ENCODE data around the gene COBL.

The COBL gene

DNA sequence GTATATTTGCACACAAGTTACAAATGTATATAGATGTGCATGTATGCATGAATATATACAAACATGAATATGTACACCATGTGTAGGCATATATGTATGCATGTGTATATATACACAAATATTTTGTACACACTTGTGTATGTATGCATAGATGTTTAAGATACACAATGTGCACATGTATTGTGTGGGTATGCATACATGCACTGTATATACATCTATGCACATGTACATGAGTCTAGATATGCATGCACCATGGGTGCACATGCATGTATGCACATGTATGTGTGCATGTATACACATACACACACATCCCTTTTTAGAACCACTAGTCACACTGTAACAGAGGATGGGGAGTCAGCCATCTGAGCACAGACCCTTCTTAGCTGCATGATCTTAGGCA lies 249.4 kb downstream of the COBL start:
- no peaks in the 10 kb centered on the region for H3K9me3 Mint-ChIP-seq
- H3K36me3 Mint-ChIP-seq, result no peaks in the 10 kb centered on the region
- no peak overlapping the region for H3K27ac Mint-ChIP-seq
- no peaks in the 10 kb centered on the region for H3K4me1 Mint-ChIP-seq
- H3K4me3 Mint-ChIP-seq, result no peak overlapping the region
- no peaks in the 10 kb centered on the region for H3K27me3 Mint-ChIP-seq

DNA sequence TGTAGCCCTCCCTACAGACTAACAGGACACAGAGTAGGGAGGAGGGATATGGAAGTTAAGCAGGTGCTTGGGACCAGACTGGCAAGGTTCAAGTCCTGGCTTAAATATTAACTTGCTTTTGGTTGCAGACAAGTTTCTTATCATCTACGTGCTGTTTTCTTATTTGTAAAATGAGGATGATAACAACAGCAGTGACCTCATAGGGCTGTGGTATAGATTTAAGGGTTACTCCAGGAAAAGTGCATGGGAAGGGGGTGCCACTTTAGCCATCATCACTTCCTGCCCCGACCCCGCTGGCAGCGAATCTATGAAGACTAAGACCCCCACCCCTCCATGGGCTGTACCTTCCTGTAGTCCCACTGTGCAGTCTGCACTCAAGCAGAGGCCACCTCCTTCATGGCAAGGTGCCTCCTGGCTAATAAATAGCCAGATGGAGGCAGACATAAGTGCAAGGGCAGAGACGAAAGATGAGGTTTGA lies 250.2 kb downstream of the COBL start:
- Mint-ChIP-seq H3K4me3 (no peak overlapping the region), H3K36me3 (no peaks in the 10 kb centered on the region), H3K9me3 (no peaks in the 10 kb centered on the region), H3K27me3 (no peaks in the 10 kb centered on the region), H3K27ac (no peak overlapping the region), H3K4me1 (no peaks in the 10 kb centered on the region)

DNA sequence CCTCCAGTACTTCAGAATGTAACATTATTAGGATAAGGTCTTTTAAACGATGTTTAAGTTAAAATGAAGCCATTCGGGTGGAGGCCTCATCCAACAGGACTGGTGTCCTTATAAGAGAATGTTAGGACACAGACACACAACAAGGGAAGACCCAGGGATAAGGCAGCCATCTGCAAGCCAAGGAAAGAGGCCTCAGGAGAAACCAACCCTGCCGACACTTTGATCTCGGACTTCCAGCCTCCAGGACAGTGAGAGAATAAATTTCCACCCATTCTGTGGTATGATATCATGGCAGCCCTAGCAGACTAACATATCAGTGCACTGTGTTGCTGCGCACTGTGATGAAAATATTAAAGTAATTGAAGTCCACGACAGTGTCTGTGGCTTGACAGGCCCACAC lies 250.8 kb downstream of the COBL start:
- Mint-ChIP-seq H3K9me3 (no peaks in the 10 kb centered on the region), H3K4me1 (no peaks in the 10 kb centered on the region), H3K4me3 (no peak overlapping the region), H3K27me3 (no peaks in the 10 kb centered on the region), H3K27ac (no peak overlapping the region), H3K36me3 (no peaks in the 10 kb centered on the region)

- no peaks in the 10 kb centered on the region for H3K9me3 Mint-ChIP-seq
- no peak overlapping the region for H3K27ac Mint-ChIP-seq
- H3K4me1 Mint-ChIP-seq, result no peaks in the 10 kb centered on the region
- no peaks in the 10 kb centered on the region for H3K27me3 Mint-ChIP-seq
- H3K36me3 Mint-ChIP-seq, result no peaks in the 10 kb centered on the region
- no peak overlapping the region for H3K4me3 Mint-ChIP-seq
These were observed 251.9 kb downstream of the COBL start for GRCh38 chr7:51064688-51065087.

DNA sequence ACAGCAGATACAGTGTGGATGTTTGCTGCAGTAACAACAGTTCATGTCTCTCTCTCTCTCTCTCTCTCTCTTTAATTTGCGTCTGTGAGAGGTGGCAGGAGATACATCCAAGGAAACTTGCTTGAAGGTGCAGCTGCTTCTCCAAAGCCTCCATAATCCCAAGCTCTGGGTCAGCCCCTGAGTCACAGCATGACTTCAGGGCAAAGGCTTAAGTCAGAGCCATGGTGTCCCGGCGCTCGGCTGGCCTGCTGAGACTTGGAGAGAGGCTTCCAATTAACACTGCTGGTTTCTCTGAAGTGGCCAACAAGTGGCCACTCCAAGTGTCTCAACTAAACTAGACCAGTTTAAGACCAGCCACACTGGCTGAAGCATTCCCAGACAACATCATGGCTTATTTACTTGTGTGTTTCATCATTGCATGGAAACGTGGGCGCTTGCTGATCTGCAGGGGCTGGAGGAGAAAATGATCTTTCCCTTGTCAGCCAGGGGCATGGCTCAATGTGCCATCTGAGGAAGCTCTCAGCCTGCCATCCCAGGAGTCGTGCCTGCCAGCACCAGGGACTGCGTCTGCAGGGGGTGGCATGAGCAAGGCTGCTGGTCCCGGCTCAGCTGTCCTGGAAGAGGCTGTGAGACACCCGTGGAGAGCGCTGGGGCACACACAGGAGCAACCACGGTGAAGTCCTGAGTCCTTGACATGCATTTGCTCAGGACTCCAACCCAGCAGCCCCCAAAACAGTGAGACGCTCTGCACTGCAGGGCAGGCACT lies 254.2 kb downstream of the COBL start:
- Mint-ChIP-seq H3K27me3 (no peaks in the 10 kb centered on the region), H3K4me3 (no peak overlapping the region), H3K4me1 (no peaks in the 10 kb centered on the region), H3K9me3 (no peaks in the 10 kb centered on the region), H3K36me3 (no peaks in the 10 kb centered on the region), H3K27ac (no peak overlapping the region)

GRCh38 chr7:51060536-51060935 lies 256.1 kb downstream of the COBL start:
- Mint-ChIP-seq H3K4me3 (no peak overlapping the region), H3K4me1 (no peaks in the 10 kb centered on the region), H3K9me3 (no peaks in the 10 kb centered on the region), H3K27ac (no peak overlapping the region), H3K27me3 (no peaks in the 10 kb centered on the region), H3K36me3 (no peaks in the 10 kb centered on the region)

- no peak overlapping the region for H3K4me3 Mint-ChIP-seq
- H3K27me3 Mint-ChIP-seq, result no peaks in the 10 kb centered on the region
- no peaks in the 10 kb centered on the region for H3K4me1 Mint-ChIP-seq
- H3K27ac Mint-ChIP-seq, result no peak overlapping the region
- no peaks in the 10 kb centered on the region for H3K9me3 Mint-ChIP-seq
- H3K36me3 Mint-ChIP-seq, result no peaks in the 10 kb centered on the region
These were observed 257.0 kb downstream of the COBL start for GRCh38 chr7:51059504-51060142.

DNA sequence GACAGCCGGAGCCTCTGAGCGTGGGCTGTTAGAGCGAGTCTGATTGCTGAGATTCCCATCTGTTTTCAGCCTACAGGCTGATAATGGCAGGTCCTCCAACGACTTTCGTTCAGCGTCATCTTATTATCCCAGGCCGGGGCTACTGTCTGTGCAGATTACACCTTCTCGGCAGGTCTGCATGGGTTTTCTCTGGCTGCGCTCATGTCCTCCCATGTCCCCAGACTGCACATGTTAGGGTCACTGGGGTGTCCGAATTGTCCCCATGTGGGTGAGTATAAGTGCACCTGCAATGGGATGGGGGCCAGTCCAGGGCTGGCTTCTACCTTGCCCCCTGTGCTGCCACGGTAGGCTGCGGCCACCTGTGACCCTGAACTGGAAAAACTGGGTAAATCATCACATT lies 257.8 kb downstream of the COBL start:
- Mint-ChIP-seq H3K27ac (no peak overlapping the region), H3K9me3 (no peaks in the 10 kb centered on the region), H3K4me1 (no peaks in the 10 kb centered on the region), H3K4me3 (no peak overlapping the region), H3K27me3 (no peaks in the 10 kb centered on the region), H3K36me3 (no peaks in the 10 kb centered on the region)

- no peak overlapping the region for H3K27ac Mint-ChIP-seq
- no peaks in the 10 kb centered on the region for H3K27me3 Mint-ChIP-seq
- no peaks in the 10 kb centered on the region for H3K36me3 Mint-ChIP-seq
- H3K9me3 Mint-ChIP-seq, result no peaks in the 10 kb centered on the region
- no peaks in the 10 kb centered on the region for H3K4me1 Mint-ChIP-seq
- H3K4me3 Mint-ChIP-seq, result no peak overlapping the region
These were observed 261.4 kb downstream of the COBL start for GRCh38 chr7:51055039-51055840.

DNA sequence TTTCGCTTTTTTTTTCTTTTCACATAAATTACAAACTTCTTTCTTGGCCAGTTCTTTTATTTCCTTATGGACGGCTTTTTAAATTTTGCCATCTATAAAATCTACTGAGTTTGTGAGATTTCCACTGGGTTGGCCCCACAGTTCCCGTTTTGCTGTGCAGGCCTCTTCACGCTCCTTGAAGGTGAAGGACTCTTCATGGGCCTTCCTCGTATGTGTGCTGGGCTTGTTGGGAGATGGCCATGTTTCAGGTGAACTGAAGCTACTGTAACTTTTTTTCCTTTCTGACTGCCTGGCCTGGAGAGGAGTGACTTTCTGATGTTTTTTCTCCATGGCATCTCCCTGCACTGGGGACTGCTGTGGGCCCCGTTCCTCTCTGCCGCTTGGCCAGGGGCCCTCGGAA lies 262.4 kb downstream of the COBL start:
- H3K27me3 Mint-ChIP-seq, result peaks cover 2% of the 10 kb centered on the region
- no peaks in the 10 kb centered on the region for H3K4me1 Mint-ChIP-seq
- H3K4me3 Mint-ChIP-seq, result no peak overlapping the region
- no peak overlapping the region for H3K27ac Mint-ChIP-seq
- H3K9me3 Mint-ChIP-seq, result no peaks in the 10 kb centered on the region
- H3K36me3 Mint-ChIP-seq, result no peaks in the 10 kb centered on the region

GRCh38 chr7:51053160-51053925 lies 263.3 kb downstream of the COBL start:
- H3K4me1 Mint-ChIP-seq, result no peaks in the 10 kb centered on the region
- no peaks in the 10 kb centered on the region for H3K9me3 Mint-ChIP-seq
- H3K36me3 Mint-ChIP-seq, result no peaks in the 10 kb centered on the region
- H3K27me3 Mint-ChIP-seq, result peaks cover 4% of the 10 kb centered on the region
- H3K4me3 Mint-ChIP-seq, result no peak overlapping the region
- no peak overlapping the region for H3K27ac Mint-ChIP-seq

GRCh38 chr7:51046482-51046881 lies 270.1 kb downstream of the COBL start:
- Mint-ChIP-seq H3K9me3 (no peaks in the 10 kb centered on the region), H3K4me1 (no peaks in the 10 kb centered on the region), H3K27ac (no peak overlapping the region), H3K36me3 (no peaks in the 10 kb centered on the region), H3K4me3 (no peak overlapping the region), H3K27me3 (peaks cover 4% of the 10 kb centered on the region)

GRCh38 chr7:51046103-51046466 lies 270.5 kb downstream of the COBL start:
- no peaks in the 10 kb centered on the region for H3K36me3 Mint-ChIP-seq
- H3K27ac Mint-ChIP-seq, result no peak overlapping the region

DNA sequence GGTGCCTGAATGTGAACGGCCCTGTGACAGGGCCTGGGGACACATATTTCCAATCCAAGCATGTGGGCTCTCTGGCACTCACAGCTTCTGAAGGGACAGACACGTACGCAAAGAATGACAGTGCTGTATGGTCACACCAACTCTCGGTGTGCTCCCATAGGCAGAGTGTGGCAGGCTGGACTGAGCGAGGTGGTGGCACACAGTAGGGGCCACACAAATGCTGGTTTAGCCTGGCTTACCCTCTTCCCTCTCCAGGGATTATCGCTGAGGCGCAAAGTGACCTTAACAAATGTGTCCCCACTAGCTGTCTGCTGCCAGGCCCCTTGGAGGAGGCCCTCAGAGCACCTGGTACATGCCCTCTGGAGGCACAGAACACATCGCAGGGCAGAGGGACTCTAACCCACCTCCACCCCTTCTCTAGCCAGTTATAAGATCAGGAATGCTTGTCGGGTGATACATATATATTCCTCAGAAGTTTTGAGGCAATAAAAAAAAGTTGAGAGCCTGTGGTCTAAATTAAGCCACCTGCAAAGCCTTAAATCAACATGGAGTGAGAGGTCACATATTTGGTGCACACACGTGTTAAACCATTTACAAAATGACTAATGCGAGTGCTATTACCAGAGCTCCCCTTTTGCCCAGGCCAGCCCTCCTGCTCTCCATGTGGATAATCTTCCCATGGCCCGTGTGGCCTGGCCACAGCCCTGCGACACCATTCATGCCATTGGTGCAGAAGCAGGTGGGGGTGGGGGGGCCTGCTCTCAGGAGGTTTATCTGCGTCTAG lies 271.1 kb downstream of the COBL start:
- H3K27me3 Mint-ChIP-seq, result peaks cover 4% of the 10 kb centered on the region
- H3K4me1 Mint-ChIP-seq, result no peaks in the 10 kb centered on the region
- H3K27ac Mint-ChIP-seq, result no peak overlapping the region

More at GRCh38 chr7:51046103-51046466, 270.5 kb downstream of the COBL start:
- no peaks in the 10 kb centered on the region for H3K4me1 Mint-ChIP-seq
- H3K9me3 Mint-ChIP-seq, result no peaks in the 10 kb centered on the region
- H3K4me3 Mint-ChIP-seq, result no peak overlapping the region
- peaks cover 4% of the 10 kb centered on the region for H3K27me3 Mint-ChIP-seq

DNA sequence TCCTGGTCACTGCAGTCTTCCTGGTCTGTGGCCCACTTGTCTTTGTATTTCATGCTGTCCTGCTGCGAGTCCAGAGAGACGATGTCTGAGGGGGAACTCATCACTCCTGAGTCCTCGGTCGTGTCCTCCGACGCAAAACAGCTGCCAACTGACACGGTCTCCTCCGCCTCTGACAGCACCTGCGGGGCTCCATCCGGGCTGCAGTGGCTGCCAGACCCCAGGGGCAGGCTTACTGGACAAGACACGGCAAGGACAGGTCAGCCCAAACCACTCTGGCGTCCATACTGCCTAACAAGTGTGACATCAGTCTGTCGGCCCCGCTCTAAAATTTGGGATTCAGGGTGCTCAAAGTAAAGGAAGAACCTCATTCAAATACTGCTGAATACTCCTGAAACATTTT lies 273.1 kb downstream of the COBL start:
- H3K4me1 Mint-ChIP-seq, result no peaks in the 10 kb centered on the region

More for the DNA sequence above, 271.1 kb downstream of the COBL start:
- H3K9me3 Mint-ChIP-seq, result no peaks in the 10 kb centered on the region
- no peaks in the 10 kb centered on the region for H3K36me3 Mint-ChIP-seq
- H3K4me3 Mint-ChIP-seq, result no peak overlapping the region

More for the DNA sequence above, 273.1 kb downstream of the COBL start:
- H3K27ac Mint-ChIP-seq, result no peak overlapping the region
- no peaks in the 10 kb centered on the region for H3K27me3 Mint-ChIP-seq
- H3K36me3 Mint-ChIP-seq, result no peaks in the 10 kb centered on the region
- H3K9me3 Mint-ChIP-seq, result no peaks in the 10 kb centered on the region
- no peak overlapping the region for H3K4me3 Mint-ChIP-seq

Measured in activated naive CD4-positive, alpha-beta T cell treated with anti-CD3 and anti-CD28 coated beads, Interleukin-2, amount 50 U/mL, for 24 hours (primary cell).